HG02610 (cell line): Measurements from ENCODE around the gene EPB41L2.
"Not testable (repeated sequence)": the region's sequence is repeated elsewhere in the genome, so short reads cannot be mapped to it uniquely, and the experiment has no call there.

ENCODE experiments used
- ATAC-seq: cut with Tn5 transposase; IDR thresholded peaks from one replicate; pipeline ENCODE4 v1.9.1; 2021; ENCODE audit warnings: mild to moderate bottlenecking, moderate library complexity; ENCODE audit not compliant: unreplicated experiment

EPB41L2 gene

DNA sequence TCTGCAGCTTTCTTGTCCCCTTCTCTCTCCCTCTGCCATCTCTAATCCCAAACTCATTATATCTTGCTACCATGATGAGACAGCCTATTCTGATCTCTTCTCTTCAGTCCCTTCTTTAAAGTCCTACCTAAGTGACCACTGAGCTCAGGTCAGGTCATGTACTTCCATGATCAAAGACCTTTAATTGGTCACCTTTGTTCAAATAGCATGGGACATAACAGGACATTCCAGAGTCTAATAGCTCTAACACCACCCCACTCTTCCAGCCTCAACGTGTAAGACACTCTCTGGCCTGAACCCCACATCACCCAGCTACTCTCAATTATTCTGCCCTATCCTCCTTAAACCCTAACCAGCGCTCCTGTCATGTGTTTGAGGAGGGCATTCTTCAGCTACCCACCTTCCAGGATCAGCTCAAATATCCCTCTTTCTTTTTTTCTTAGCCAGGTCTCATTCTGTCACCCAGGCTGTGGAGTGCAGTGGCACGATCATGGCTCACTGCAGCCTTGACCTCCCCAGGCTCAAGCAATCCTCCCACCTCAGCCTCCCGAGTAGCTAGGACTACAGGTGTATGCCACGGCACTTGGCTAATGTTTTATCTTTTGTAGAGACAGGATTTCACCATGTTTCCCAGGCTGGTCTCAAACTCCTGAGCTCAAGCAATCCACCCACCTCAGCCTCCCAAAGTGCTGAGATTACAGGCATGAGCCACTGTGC is 237.9 kb downstream of the EPB41L2 start:
- ATAC-seq: no peak

DNA sequence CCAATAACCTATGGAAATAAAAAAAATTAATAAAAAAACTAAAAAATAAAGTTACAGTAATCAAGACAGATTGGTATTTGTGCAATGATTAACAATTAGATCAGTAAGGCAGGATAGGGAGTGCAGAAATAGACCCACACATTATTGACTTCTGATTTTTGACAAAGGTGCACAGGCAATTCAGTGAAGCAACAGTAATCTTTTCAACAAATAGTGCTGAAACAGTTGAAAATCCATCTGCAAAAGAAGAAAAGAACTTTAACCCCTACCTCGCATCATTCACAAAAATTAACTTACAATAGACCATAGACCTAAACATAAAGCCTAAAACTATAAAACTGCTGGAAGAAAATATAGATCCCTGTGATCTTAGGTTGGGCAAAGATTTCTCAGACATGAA is 240.3 kb downstream of the EPB41L2 start:
- no peak for ATAC-seq

DNA sequence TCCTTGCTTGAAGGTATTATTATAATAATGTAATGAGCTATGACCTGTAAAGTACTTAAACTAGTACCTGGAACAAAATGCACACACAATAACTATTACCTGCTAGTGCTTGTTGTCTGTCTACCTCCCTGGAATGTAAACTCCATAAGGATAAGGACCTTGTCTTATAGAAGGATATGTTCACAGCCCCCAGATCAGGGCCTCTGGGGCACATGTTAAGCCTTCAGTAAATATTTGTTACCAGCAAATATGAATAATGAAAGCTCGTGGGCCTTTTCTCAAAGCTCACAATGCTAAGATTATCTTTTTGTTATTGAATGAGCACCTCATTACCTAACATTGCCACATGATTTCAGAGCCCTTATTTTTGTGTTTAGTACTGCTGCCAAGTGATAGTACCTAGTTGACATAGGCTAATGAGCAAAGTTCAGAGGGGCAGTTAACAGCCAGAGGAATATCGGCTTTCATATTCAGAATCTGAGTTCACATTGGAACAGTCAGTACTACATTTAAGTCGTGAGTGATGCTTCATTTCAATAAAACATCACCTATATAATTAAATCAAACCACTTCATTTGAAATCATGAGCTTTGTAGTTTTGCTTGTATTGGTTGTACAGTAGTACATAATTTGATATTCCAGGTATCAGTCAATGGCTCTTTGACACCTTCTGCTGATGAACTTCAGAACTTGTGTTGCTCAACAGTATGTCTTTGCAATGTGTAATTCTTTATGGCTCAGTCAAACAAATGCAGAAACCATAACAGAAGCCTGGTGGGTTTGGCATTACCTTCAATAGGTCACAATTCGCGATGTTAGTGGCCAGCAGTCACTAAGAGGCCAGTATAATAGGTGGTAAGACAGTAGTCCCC is 247.6 kb downstream of the EPB41L2 start:
- ATAC-seq: no peak

DNA sequence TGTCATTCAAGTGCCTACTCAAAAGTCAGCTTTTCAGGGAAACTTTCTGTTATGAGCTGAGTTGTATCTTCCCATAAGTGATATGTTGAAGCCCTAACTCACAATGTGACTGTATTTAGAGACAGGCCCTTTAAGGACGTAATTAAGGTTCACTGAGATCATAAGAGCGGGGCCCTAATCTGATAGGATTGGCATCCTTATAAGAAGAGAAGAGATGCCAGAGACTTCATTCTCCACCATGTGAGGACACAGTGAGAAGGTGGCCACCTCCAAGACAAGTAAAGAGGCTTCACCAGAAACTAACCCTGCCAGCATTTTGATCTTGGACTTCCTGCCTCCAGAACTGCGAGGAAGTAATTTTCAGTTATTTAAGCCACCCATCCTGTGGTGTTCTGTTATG is 248.5 kb downstream of the EPB41L2 start:
- ATAC-seq: no peak

DNA sequence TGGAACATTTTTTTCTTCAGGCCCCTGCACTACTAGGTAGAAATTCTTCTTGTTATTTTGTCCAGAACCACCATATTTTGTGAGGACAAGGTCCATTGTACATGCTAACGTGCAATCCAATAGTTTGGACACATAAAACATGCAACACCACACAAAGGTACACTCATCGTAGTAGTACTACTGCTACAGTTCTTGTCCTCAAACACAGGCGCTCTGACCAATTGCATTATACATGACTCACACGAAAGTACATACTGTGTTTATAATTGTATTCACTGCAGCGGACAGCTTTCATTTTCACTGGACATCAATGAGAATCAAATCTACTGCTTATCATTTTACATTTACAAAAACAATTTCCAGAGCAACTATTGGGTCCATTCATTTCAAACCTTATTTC is 251.1 kb downstream of the EPB41L2 start:
- ATAC-seq: no peak

DNA sequence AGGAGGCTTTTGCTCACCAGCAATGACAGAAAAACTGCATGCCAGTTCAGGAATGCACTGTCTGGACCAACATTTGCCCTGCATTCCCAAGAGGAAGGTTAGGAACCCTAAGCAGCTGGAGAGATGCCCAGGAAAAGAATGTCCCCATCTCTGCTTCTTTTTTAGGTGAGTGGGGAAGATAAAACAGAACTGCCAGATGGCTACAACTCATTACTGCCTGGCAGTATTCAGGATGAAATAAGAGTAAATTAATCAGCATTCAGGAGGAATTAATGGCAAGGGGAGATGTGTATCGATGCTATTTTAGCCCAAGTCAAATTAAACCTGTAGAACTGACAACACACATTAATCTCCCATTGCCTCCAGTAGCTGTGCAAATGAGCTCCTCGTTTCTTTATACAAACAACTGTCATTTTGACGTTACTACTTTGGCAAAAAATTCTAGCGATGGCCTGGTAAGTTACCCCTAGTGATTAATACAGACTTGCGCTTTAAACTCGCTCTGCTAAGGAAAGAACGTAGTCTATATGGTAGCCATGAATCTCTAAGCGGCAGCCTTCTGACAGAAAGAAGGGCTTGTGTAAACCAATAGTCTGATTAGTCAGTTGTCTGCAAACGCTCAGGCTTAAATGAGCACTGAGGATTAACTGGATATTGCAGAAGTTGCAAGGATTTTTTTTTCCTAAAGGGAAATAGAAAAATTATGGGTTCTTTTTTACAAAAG is 252.6 kb downstream of the EPB41L2 start:
- no peak for ATAC-seq

DNA sequence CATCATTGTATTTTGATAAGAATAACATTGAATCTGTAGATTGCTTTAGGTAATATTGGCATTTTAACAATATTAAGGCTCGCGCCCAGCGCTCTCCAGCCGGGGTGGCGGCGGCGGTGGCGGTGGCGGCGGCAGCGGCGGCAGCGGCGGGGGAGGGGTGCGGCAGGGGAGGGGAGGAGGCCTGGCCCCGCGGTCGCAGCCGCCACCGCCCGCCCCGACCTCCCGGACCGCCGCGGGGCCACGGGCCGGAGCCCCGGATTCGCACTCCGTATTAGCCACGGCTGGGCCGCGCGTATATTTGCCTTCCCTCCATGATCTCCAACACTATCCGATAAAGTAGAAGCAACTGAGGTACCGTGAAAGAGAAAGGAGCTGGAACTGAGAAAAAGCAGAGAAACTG is 261.7 kb downstream of the EPB41L2 start:
- not testable (repeated sequence) for ATAC-seq

DNA sequence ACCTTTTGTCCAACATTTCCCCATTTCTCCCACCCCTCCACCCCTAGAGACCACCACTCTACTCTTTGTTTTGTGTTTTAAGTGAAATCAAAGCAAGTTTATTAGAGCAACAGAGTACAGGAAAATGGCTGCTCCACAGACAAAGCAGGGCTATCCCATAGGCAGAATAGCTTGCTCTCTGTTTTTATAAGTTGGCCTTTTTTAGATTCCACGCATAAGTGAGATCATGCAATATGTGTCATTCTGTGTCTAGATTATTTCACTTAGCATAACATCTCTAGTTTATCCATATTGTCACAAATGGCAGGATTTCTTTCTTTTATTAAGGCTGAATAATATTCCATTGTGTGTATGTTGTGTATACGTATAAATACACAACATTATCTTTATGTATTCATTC is 266.0 kb downstream of the EPB41L2 start:
- ATAC-seq: no peak

DNA sequence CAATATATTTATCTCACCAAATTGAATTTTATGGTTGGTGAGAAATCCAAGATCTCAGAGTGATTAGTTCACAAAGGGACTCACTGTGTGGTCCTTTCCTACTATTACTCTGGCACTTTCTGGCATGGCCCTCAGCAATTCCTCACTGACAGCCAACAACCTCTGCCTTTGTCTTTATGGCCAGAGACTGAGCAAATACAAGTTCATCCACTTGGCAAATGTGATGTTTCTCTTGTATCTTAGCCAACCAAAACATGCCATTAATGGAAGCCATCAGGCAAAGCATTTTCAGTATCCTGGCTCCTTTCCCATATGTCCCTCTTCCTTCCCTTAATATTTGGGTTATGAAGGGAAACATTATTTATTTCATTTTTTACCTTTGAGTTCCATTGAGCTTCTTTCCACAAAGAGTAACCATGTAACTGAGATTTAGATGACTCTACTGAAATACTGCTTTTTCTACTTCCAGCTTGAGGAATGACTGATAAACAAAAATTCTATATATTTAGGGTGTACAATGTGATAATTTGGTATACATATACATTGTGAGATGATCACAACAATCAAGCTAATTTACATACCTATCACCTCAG is 266.6 kb downstream of the EPB41L2 start:
- ATAC-seq: no peak

DNA sequence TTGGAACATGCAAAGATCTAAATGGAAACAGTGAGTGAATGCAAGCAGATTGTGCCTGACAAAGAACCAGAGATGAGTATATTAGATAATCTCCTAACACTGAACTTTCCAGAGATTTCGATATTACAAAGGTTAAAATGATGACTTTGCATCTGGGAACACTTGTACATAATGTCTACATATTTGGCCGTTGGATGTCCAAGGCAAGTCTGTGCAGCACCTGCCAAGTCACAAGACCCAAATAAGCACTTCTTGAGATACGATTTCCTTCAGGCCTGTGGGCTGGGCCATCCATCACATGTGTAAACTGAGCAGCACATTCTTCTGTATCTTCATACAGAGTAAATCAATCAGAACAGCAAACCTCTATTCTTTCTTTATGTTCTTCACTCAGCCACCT is 268.3 kb downstream of the EPB41L2 start:
- ATAC-seq: no peak

DNA sequence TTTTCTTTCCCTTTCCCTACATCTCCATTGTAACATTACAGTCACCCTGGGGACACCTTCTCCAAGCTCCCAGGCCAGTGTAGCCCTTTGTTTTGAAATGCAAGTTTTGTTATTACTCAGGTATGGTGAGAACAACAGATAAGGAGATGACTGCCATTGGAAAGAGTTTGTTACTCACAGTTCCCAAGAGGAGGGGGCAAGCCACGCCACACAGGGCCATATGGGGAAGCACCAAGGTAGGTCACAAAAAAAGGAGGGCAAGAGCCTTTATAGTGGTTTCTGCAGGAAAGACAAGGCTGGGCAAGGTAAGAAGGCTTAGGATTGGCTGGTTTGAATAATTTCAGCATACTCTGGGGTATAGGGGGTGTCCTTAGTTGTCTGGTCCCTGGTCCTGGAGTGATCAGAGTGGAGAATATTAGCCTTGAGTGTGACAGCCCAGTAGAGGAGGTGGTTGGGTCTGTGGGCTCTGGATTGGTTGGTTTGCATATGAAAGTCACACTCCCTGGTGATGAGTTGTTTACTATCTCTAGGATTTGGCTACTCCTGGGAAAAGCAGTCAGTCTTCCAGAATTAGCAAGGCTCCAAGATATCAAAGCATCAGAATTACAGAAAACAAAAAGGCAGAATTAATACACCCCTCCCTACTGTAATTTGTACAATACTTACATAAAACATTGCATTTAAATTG is 268.9 kb downstream of the EPB41L2 start:
- ATAC-seq: no peak
